Stimulated activated CD8-positive, alpha-beta memory T cell treated with anti-CD3 and anti-CD28 coated beads, Interleukin-7, amount 100 ng/mL, for 24 hours (primary cell): ENCODE results near the gene ZNF341.

Experiments used
- DNase-seq: peaks from one replicate; pipeline ENCODE4 v3.0.0-alpha.2; 2020; ENCODE audit warnings: low read depth

The ZNF341 gene

GRCh38 chr20:33825340-33826269 lies 93.8 kb downstream of the ZNF341 start:
- no peak for DNase-seq

GRCh38 chr20:33826270-33826897 lies 94.6 kb downstream of the ZNF341 start:
- DNase-seq = no peak

- no peak for DNase-seq
Measured at GRCh38 chr20:33827109-33827508, 95.3 kb downstream of the ZNF341 start.

- DNase-seq = no peak
Measured at GRCh38 chr20:33827634-33828325, 96.0 kb downstream of the ZNF341 start.

GRCh38 chr20:33828326-33828844 lies 96.6 kb downstream of the ZNF341 start:
- DNase-seq = no peak

GRCh38 chr20:33828967-33829560 lies 97.3 kb downstream of the ZNF341 start:
- no peak for DNase-seq

GRCh38 chr20:33829636-33830035 lies 97.8 kb downstream of the ZNF341 start:
- no peak for DNase-seq

GRCh38 chr20:33830371-33830770 lies 98.6 kb downstream of the ZNF341 start:
- no peak for DNase-seq

GRCh38 chr20:33832103-33832804 lies 100.5 kb downstream of the ZNF341 start:
- no peak for DNase-seq

GRCh38 chr20:33833333-33833732 lies 101.5 kb downstream of the ZNF341 start:
- no peak for DNase-seq

GRCh38 chr20:33835615-33836172 lies 103.9 kb downstream of the ZNF341 start:
- no peak for DNase-seq

GRCh38 chr20:33836277-33836676 lies 104.5 kb downstream of the ZNF341 start:
- DNase-seq = no peak

GRCh38 chr20:33837096-33837830 lies 105.5 kb downstream of the ZNF341 start:
- no peak for DNase-seq

- DNase-seq = no peak
Measured at GRCh38 chr20:33838035-33838864, 106.5 kb downstream of the ZNF341 start.

- DNase-seq = no peak
Measured at GRCh38 chr20:33839591-33839990, 107.8 kb downstream of the ZNF341 start.

GRCh38 chr20:33840160-33840559 lies 108.4 kb downstream of the ZNF341 start:
- no peak for DNase-seq

GRCh38 chr20:33840759-33841435 lies 109.1 kb downstream of the ZNF341 start:
- DNase-seq = no peak

- DNase-seq = no peak
Measured at GRCh38 chr20:33841436-33841799, 109.6 kb downstream of the ZNF341 start.
